ENCODE data around the gene MXD1. TPM values are rescaled to one million over a fixed set of nuclear protein-coding genes. Genes with fewer than 3 reads are reported as not detected.
"Not testable (repeated sequence)": the region's sequence is repeated elsewhere in the genome, so short reads cannot be mapped to it uniquely, and the experiment has no call there.

The MXD1 gene
- total and polyA plus RNA-seq, 2 donors (not counting 3 experiments of a cell fraction or from before 2014, with no cell fraction given) = 6.7 to 10.6 TPM

DNA sequence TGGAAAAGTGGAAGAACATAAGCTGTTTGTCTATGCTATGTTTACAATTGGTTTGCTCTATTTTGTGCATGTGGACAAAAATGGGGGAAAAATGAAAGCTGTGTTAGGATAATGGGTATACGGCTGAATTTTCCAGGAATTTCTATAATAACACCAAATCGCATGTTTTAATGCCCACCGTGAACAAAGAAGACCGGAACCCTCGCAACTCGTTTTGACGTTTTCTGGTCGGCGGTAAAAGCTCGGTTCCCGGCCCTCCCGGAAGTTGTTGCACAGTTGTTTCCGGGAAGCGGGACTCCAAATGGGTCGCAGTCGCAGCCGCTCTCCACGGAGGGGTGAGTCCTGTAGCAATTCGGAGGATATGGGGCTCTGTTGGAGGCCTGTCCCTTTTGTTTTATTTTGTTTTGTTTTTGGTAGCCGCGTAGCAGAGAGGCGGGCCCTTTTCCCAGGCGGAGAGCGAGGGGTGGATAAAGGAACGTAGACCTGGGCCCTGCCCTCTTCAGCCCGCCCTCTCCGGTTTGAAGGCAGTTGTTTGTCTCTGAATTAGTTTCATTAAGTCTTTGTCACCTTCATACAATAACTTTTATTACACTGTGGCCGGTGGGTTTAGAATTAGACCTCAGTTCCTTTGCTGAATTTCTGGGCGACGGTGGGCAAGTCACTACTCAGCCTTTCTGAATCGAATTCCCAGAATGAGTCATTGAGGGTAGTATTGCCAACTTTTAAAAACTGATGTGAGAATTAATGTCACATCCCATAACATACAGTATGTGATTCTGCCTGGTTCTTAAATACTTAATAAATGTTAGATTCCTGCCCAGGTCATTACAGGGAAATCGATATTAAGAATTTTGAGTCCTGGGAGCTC lies 21.0 kb upstream of the MXD1 start, which contains the start of gene SNRNP27:
Gene SNRNP27 (plus strand): TSS at position 273 of the 868 bp plus-strand sequence. CDS start 29 bp downstream, at position 302.
- intact Hi-C loops (cut with micrococcal nuclease) = loop anchor here (1.0 to 2.0 kb wide), 2 partner anchors 21 to 170 kb away; partner anchors contain the start of gene MXD1
- Histone ChIP-seq H3K4me2 (ENCODE audit: insufficient read depth, low read length) (peak within 1 kb of the TSS; percentile 98), H3K9ac (replicated peaks; ENCODE audit: extremely low read depth, insufficient read depth, low read length) (peak within 1 kb of the TSS; percentile 99), H3K79me2 (ENCODE audit: control insufficient read depth, insufficient read depth, low read length) (peaks cover 16% of the 10 kb centered on the region), H3K9me3 (replicated peaks; ENCODE audit: control insufficient read depth, insufficient read depth, low read length) (no peaks in the 10 kb centered on the region), H3K27me3 (ENCODE audit: control insufficient read depth in 2 of 2, insufficient read depth in 2 of 2, low read length in 2 of 2) (no peaks in the 10 kb centered on the region), H3K4me1 (ENCODE audit: control insufficient read depth, extremely low read depth, insufficient read depth, low read length) (peaks cover 10% of the 10 kb centered on the region), H3K4me3 (replicated peaks in 1 of 3; ENCODE audit: insufficient read depth in 1 of 3, low read depth in 1 of 3, low read length in 3 of 3) (peak within 1 kb of the TSS; percentile 76 to 97 (median 91)), H4K20me1 (replicated peaks; ENCODE audit: control insufficient read depth, extremely low read depth, insufficient read depth, low read length) (no peaks in the 10 kb centered on the region), H2AFZ (ENCODE audit: low read depth, low read length) (peak within 1 kb of the TSS; percentile 97), H3K9me1 (replicated peaks; ENCODE audit: control insufficient read depth, extremely low read depth, insufficient read depth, low read length) (no peaks in the 10 kb centered on the region), H3K27ac (ENCODE audit: insufficient read depth, low read depth, low read length) (peak within 1 kb of the TSS; percentile 90), H3K36me3 (ENCODE audit: control insufficient read depth in 2 of 2, extremely low read depth in 1 of 2, insufficient read depth in 2 of 2, low read length in 2 of 2) (peaks cover 0 to 2% of the 10 kb centered on the region in 2 experiments)
- TF ChIP-seq POLR2A (IDR thresholded peaks at IDR 0.05; ENCODE audit: low read depth, low read length) = peak; percentile 85
- TF ChIP-seq FOS (IDR thresholded peaks at IDR 0.05; ENCODE audit: borderline replicate concordance, insufficient read depth, low read length) = peak; percentile 72
- TF ChIP-seq POLR2AphosphoS5 (IDR thresholded peaks at IDR 0.05; ENCODE audit: insufficient read depth, low read depth, low read length) = peak; percentile 77
- TF ChIP-seq, protein P1, sequence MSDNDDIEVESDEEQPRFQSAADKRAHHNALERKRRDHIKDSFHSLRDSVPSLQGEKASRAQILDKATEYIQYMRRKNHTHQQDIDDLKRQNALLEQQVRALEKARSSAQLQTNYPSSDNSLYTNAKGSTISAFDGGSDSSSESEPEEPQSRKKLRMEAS (IDR thresholded peaks at IDR 0.05; ENCODE audit: insufficient read depth, insufficient read length) = no peak
- peak; percentile 41 for TF ChIP-seq JUN (IDR thresholded peaks at IDR 0.05; ENCODE audit: borderline replicate concordance, insufficient read depth, insufficient read length, low read depth)
- POLR2A ChIA-PET = interaction anchor here (1.0 to 1.2 kb wide), 3 partner anchors 11 to 169 kb away, joined by 3 read pairs; partner anchors contain the start of gene MXD1
- DNase-seq (ENCODE audit: low read depth, low spot score) (peak; percentile 70), FAIRE-seq (peak; percentile 91)
- TSS peak; percentile 72 for BruUV-seq (replicated peaks)
- CTCF ChIA-PET = interaction anchor here (0.8 to 6.1 kb wide), 8 partner anchors 13 to 173 kb away, joined by 3 to 103 read pairs (median 4); no protein-coding TSS in a partner anchor
- dilution Hi-C loops (cut with MboI; ENCODE audit: extremely low pct_ligation_motif_present, low sequenced_read_pairs) = no loop called here

DNA sequence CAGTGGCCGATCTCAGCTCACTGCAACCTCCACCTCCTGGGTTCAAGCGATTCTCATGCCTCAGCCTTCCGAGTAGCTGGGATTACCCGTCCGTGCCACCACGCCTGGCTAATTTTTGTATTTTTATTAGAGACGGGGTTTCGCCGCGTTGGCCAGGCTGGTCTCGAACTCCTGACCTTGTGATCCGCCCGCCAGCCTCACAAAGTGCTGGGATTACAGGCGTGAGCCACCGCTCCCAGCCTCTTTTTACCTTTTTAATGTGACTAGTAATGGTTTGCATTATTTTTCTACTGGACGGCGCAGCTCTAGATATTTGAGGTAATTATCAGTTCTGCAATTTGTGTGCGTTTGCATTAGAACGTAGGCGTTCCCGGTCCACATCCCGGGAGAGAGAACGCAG lies 20.2 kb upstream of the MXD1 start:
- DNase-seq (ENCODE audit: low read depth, low spot score); H3K9me1 ChIP-seq (replicated peaks; ENCODE audit: control insufficient read depth, extremely low read depth, insufficient read depth, low read length); BruUV-seq (replicated peaks); H3K27me3 ChIP-seq (ENCODE audit: control insufficient read depth in 2 of 2, insufficient read depth in 2 of 2, low read length in 2 of 2); H3K36me3 ChIP-seq (ENCODE audit: control insufficient read depth in 2 of 2, extremely low read depth in 1 of 2, insufficient read depth in 2 of 2, low read length in 2 of 2); H2AFZ ChIP-seq (ENCODE audit: low read depth, low read length); H3K9me3 ChIP-seq (replicated peaks; ENCODE audit: control insufficient read depth, insufficient read depth, low read length); H3K4me1 ChIP-seq (ENCODE audit: control insufficient read depth, extremely low read depth, insufficient read depth, low read length); H4K20me1 ChIP-seq (replicated peaks; ENCODE audit: control insufficient read depth, extremely low read depth, insufficient read depth, low read length); dilution Hi-C loops (cut with MboI; ENCODE audit: extremely low pct_ligation_motif_present, low sequenced_read_pairs): not testable (repeated sequence)
- H3K4me2 ChIP-seq (ENCODE audit: insufficient read depth, low read length) = peak overlapping the region; percentile 83
- ChIA-PET CTCF (interaction anchor here (1.2 to 6.1 kb wide), 3 partner anchors 12 to 174 kb away, joined by 3 to 103 read pairs (median 5); no protein-coding TSS in a partner anchor), POLR2A (interaction anchor here (1.2 kb wide), 2 partner anchors 20 to 170 kb away, joined by 3 read pairs; partner anchors contain the start of gene MXD1)
- H3K4me3 ChIP-seq (replicated peaks in 1 of 3; ENCODE audit: insufficient read depth in 1 of 3, low read depth in 1 of 3, low read length in 3 of 3) = peak overlapping the region; percentile 76 to 97 (median 91)
- intact Hi-C loops (cut with micrococcal nuclease) = loop anchor here (2.0 kb wide), 1 partner anchor 20 kb away; the partner anchor contains the start of gene MXD1
- peak overlapping the region; percentile 99 for H3K9ac ChIP-seq (replicated peaks; ENCODE audit: extremely low read depth, insufficient read depth, low read length)
- peak overlapping the region; percentile 90 for H3K27ac ChIP-seq (ENCODE audit: insufficient read depth, low read depth, low read length)
- H3K79me2 ChIP-seq (ENCODE audit: control insufficient read depth, insufficient read depth, low read length) = peaks cover 16% of the 10 kb centered on the region
- peak; percentile 72 for FAIRE-seq

All from endothelial cell of umbilical vein (primary cell).